Activated T-cell treated with anti-CD3 and anti-CD28 coated beads for 1 hour (primary cell): ENCODE results near the gene RHBDF1.
"Not testable (repeated sequence)": the region's sequence is repeated elsewhere in the genome, so short reads cannot be mapped to it uniquely, and the experiment has no call there.

Experiments
- DNase-seq: peaks from one replicate; pipeline ENCODE4 v3.0.0-alpha.2; 2020; ENCODE audit warnings: low read depth

The RHBDF1 gene

DNA sequence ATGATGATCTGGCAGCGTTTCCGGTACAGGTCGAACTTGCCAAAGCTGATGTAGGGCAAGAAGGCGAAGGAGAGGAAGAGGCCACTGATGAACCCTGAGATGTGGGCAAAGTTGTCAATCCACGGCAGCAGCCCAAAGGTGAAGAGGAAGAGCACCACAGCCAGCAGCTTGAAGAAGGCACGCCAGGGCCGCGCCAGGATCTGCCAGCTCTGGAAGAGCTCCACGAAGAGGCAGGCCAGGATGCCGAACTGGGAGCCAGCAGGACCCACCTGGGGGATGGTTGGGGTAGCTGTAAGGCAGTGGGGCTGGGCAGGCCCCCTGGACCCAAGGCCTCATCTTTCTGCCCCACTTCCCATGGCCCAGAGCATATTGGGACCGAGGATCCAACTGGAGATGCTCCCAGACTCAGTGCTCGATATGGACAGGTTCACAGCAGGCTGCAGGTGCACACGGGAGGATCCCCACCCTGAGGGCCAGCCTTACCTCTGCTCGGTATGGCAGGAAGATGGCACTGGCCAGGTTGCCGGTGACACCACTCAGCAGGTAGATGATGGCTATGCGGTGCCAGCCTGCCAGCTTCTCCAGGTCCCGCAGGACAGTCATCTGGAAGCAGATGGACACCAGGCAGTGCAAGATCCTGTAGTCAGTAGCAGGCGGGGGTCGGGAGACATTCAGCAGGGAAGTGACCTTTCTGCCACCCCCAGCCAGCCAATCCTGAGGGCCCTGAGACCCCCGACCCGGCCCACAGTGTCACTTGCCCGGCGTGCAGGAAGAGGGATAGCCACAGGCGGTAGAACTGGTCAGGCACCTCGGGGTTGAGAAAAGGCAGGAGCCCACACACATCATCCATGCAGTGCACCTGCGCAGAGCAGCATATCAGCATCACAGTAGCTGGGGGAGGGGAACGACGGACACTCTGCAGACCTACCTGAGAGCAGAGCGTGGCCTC, 13.7 kb downstream of the RHBDF1 start:
- DNase-seq, result no peak

- no peak for DNase-seq
Measured at GRCh38 chr16:57711-58110, 14.7 kb downstream of the RHBDF1 start.

GRCh38 chr16:56231-56927, 16.1 kb downstream of the RHBDF1 start:
- no peak for DNase-seq

DNA sequence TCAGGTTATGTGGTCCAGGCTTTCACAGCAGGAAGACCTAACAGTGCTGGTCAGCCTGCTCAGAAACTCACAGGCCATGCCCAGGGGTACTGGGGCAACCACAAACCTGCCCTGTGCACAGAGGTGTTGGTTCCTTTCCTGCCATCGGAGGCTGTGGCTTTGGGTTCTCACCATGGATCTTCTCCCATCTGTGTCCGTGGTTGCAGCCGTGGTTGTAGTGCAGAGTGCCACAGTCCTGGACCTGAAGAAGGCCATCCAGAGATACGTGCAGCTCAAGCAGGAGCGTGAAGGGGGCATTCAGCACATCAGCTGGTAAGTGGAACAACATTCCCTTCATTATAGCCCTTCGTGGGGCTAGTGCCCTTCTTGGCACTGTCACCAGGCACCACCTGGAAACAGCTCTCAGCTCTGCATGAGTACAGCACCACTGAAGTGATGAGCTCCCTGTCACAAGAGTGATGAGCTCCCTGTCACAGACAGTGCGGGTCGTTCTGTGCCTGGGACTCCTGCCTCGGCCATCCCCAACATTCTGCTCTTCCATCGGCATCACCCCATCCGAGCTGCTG, 16.8 kb downstream of the RHBDF1 start:
- DNase-seq, result no peak

DNA sequence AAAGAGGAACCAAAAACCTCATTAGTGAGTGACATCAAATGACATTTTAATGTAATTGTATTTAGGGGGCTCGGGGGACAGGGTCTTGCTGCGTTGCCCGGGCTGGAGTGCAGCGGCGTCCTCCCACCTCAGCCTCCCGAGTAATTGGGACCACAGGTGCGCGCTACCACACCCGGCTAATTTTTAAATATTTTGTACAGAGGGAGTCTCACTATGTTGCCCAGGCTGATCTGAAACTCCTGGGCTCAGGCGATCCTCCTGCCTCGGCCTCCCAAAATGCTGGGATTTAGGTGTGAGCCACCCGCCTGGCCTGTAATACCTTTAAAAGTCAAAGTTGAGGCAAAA, 18.2 kb downstream of the RHBDF1 start:
- no peak for DNase-seq

DNA sequence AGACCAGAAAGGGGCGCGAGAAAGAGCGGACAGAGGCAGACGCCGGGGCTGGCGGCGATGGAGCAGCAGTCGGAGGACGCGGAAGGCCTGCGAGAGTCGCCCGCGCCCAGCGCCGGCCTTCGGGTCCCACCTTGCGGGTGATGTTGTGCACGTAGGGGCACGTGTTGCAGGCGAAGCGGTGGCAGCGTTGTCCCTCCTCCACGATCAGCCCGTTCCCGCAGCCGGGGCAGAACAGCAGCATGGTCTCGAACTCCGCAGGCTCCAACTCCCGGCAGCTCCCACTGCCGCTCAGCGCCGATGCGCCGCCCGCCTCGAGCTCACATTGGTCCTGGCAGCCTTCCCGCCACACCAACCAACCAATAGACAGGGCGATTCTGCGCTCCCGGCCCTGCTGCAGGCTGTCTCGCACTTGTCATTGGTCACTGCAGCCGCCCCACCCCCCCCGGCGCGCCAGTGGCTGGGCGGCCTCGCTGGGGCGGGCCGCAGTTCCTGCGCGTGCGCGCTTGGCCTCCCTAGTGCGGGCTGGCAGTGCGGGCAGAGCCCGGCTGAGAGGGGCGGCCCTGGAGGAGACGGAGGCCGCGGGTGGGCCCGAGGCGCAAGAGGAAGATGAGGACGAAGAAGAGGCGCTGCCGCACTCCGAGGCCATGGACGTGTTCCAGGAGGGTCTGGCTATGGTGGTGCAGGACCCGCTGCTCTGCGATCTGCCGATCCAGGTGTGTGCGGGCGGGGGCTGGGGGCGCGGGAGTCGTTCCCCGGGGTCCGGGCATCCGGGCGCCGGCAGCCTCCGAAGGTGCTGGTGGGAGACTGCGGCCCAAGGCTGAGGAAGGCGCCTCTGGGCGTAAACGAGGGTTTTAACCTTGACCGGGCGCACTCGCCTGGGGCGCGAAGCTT, 18.8 kb downstream of the RHBDF1 start, which contains the start of the genes POLR3K and SNRNP25:
Gene POLR3K, minus strand, starts transcription at position 263 of the 891 bp plus-strand sequence. Its CDS starts 22 bp downstream, at position 241.
Gene SNRNP25, plus strand, starts transcription at position 483 of the 891 bp plus-strand sequence. Its CDS starts 189 bp downstream, at position 672.
- DNase-seq, result peak; percentile 98

DNA sequence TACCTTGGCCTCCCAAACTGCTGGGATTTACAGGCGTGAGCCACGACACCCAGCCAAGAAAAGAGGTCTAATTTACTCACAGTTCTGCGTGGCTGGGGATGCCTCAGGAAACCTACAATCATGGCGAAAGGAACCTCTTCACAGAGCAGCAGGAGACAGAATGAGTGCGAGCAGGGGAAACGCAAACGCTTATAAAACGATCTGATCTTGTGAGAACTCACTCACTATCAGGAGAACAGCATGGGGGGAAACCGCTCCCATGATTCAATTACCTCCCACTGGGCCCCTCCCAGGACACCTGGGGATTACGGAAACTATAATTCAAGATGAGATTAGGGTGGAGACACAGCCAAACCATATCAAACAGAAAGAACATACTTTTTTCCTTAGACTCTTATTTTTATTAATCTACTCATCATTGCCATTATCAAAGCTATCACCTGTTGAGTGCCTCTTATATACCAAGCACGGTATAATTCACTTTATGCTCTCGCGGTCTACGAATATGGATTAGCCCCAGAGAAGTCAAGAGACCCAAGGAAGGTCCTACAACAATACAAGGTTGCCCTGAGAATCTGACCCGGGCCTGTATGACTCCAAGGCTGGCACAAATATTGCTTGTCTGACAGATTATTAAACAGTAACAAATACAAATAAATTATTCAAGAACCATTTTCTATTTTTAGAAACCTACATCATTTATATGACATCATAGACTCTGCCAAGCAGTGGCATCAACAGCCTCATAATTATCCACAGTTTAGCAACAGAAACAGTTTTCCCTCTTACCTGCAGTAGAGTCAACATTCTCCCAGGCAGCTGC, 21.5 kb downstream of the RHBDF1 start:
- no peak for DNase-seq

- DNase-seq, result no peak
Measured at GRCh38 chr16:47234-47633, 25.2 kb downstream of the RHBDF1 start.

DNA sequence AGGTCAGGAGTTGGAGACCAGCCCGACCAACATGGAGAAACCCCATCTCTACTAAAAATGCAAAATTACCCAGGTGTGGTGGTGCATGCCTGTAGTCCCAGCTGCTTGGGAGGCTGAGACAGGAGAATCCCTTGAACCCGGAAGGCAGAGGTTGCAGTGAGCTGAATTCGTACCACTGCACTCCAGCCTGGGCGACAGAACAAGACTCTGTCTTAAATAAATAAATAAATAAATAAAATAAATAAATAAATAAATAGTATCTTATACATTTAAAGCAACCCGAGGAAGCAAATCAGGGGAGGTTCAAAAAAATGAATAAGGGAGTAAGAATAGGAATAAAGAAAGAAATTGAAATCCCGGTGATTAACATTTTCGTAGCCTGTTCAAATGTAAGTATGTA, 25.9 kb downstream of the RHBDF1 start:
- not testable (repeated sequence) for DNase-seq

GRCh38 chr16:45454-45853, 27.0 kb downstream of the RHBDF1 start:
- DNase-seq, result no peak

DNA sequence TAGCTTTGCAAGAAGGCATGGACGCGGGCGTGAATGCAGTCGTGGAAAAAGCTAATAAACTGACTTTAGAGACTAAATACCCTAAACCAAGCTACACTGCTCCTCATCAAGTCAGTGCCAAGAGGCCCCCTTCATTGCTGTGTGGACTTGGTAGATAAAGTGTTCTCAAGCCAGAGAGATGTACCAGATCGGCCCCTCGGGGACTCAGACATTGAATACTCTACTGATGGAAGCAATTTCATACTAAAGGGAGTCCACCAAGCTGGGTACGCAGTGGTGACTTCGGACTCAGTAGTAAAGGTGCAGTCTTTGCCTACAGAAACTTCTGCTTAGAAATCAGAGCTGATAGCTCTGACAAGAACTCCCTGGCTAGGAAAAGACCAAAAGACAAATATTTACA, 27.8 kb downstream of the RHBDF1 start:
- DNase-seq, result no peak

DNA sequence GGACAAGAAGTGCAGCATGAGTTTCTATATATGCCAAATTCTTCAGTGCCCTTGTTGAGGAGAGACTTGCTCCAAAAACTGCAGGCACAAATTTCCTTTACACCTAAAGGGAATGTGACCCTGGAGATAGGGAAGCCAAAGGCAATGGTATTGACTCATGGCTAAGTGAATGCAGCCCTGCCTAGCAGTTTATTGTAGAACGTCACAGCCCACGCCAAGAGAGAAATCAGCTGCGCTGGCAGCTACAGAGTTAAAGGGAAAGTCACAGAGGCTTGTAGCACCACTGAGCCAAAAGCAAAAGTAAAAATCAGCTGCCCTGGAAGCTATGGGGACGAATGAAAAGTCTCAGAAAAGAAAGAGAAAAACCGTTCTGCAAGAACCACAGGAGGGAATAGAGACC, 29.1 kb downstream of the RHBDF1 start:
- no peak for DNase-seq

- DNase-seq, result no peak
Measured at GRCh38 chr16:42691-43090, 29.7 kb downstream of the RHBDF1 start.

DNA sequence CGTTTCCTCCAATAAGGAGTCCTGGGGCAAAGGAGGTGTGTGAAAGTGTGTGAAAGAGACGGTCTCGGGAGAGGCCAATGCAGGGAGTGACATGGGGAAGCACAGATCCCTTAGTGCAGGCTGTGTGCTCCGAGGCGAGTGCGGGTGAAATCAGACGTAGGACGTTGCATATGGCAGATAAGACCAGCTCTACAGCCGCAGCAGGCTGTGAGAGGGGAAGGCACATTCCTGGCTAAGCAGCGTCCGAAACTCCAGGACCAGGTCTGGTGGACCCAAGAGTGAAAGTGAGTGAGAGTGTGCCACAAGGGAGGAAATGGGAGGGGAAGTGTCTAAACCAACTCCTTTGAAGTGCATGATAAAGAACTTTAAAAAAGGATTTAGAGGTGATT, 30.4 kb downstream of the RHBDF1 start:
- DNase-seq, result no peak

GRCh38 chr16:41439-42068, 30.9 kb downstream of the RHBDF1 start:
- DNase-seq, result no peak

DNA sequence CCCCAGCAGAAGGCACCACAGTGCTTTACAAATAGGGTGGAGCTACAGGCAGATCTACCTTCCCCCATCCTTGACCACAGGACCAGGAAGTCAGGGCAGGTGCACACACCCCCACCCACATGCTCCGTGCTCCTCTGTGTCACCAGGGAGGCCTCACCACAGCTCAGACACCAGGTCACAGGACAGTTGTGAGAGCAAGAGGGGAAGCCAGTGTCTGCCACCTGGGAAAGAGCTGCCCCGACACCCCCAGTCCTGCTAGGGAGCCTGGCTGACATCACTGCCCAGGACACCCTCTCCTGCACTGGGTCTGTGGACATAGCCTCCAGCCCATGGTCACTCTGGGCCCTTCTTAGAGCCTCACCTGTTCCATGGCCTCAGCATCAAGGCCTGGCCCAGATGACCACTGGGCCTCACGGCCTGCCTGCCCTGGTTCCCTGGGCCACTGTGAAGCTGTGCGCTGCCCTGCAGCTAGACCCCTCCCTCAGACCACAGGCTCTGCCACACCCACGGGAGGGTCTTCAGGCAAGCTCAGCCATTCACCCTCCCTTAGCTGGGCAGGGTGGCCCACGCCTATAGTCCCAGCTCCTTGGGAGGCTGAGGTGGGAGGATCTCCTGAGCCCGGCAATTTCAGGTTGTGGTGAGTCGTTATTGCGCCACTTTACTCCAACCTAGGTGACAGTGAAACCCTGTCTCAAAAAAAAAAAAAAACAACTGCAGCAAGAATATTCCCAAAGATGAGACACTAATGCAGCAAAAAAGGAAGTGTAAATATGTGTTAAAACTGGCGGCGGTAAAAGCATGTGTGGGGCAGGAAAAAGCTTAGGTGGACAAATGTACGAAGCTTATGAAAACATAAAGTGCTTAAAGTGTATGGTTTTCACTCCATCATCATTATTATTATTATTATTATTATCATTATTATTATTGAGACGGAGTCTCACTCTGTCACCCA, 33.2 kb downstream of the RHBDF1 start:
- peak; percentile 26 for DNase-seq

GRCh38 chr16:38206-38605, 34.2 kb downstream of the RHBDF1 start:
- DNase-seq, result not testable (repeated sequence)

DNA sequence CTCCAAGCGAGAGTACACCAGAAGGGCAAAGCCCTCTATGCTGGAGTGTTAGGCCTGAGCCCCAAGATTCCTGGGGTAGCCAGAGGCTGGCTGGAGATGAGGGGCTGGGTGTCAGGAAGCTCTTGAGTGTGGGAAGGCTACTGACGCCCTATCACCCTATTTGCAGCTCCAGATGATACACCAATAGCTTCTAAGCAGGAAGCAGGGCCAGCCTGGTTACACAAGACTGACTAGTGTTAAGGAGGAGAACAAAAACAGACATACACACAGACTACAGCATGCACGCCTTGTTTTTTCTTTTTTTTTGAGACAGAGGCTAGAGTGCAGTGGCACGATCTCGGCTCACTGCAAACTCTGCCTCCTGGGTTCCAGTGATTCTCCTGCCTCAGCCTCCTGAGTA, 34.9 kb downstream of the RHBDF1 start:
- DNase-seq, result no peak

DNA sequence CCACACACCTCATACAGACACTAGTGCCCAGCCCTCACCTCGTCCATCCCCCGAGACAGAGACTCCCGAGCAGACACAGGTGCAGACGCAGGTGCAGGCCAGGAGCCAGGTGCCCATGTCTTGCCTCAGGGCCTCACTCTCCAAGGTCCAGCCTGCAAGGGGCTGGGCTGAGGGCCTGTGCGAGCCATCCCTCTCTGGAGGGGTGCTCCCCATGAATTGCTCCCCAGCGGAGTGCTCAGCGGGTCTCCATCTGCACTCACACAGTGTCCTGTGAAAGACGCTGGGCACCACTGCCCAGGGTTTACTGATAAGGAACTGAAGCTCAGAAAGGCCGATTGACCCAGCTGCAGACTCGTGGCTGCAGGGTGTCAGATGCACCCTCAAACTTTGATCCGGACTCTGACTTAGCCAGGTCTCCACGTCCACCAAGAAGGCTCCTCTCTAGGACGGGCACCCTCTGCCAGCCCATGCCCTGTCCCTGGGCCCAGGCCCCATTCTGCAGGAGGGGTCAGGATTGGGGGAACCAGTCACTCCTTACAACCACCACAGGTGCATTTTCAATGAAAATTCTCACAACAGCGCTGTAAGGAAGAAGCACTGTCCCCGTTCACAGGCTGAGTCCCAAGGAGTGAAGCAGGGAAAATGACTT, 36.0 kb downstream of the RHBDF1 start:
- no peak for DNase-seq
